IMR-90 (cell line): Measurements from ENCODE around the gene MTERF2. TPM values are rescaled to one million over a fixed set of nuclear protein-coding genes. Genes with fewer than 3 reads are reported as not detected.

Experiments
- ATAC-seq: fragments of 200-7000 bp; cut with Tn5 transposase; 2 replicates; pipeline ENCODE4 v1.9.1; 2020; ENCODE audit warnings: low read depth, mild to moderate bottlenecking, moderate library complexity
- BruUV-seq: library from RNA; stranded (reverse); fragments of 400-500 nt; replicated peaks from 2 replicates; lab custom pipeline; 2021; lab: Mats Ljungman, UMichigan
- CTCF ChIA-PET: fragments of 300-600 bp; formaldehyde crosslinking; extraction: SDS; loops from one replicate; lab custom pipeline; 2021; ENCODE audit warnings: antibody characterized with exemption; lab: Yijun Ruan, JAX
- POLR2A ChIA-PET: fragments of 300-600 bp; sonication (Branson Sonifier 250); formaldehyde crosslinking; loops from one replicate; lab custom pipeline; 2022; ENCODE audit warnings: antibody characterized with exemption; ENCODE audit not compliant: unreplicated experiment; lab: Charles Lee
- DNase-seq: peaks from one replicate; pipeline ENCODE4 v3.0.0; 2013
- H2AFZ ChIP-seq: replicated peaks from 2 replicates; pipeline ENCODE3; 2013; ENCODE audit warnings: low read length, mild to moderate bottlenecking; ENCODE audit not compliant: poor library complexity
- H2AK5ac ChIP-seq: 2 replicates; pipeline ENCODE4 v1.6.1; 2013; ENCODE audit warnings: low read depth, low read length, inconsistent platforms
- H2AK9ac ChIP-seq: replicated peaks from 2 replicates; pipeline ENCODE3; 2013; ENCODE audit warnings: mild to moderate bottlenecking, low read depth, low read length, moderate library complexity; ENCODE audit not compliant: poor library complexity
- H2BK120ac ChIP-seq: 2 replicates; pipeline ENCODE4 v1.6.1; 2013; ENCODE audit warnings: low read depth, low read length, inconsistent platforms
- H2BK15ac ChIP-seq: 3 replicates; pipeline ENCODE4 v1.6.1; 2013; ENCODE audit warnings: low read depth, low read length, inconsistent platforms
- H2BK20ac ChIP-seq: 2 replicates; pipeline ENCODE4 v1.6.1; 2013; ENCODE audit warnings: low read depth, mild to moderate bottlenecking, inconsistent platforms, low read length, moderate library complexity
- H2BK5ac ChIP-seq: 2 replicates; pipeline ENCODE4 v1.6.1; 2013; ENCODE audit warnings: mild to moderate bottlenecking, low read depth, low read length, inconsistent platforms; ENCODE audit not compliant: poor library complexity, severe bottlenecking
- H3K14ac ChIP-seq: replicated peaks from 2 replicates; pipeline ENCODE4 v1.6.1; 2013; ENCODE audit warnings: low read depth, low read length, inconsistent platforms
- H3K18ac ChIP-seq: 2 replicates; pipeline ENCODE4 v1.6.1; 2013; ENCODE audit warnings: low read depth, low read length, control low read depth
- H3K23ac ChIP-seq: 2 replicates; pipeline ENCODE4 v1.6.1; 2013; ENCODE audit warnings: low read depth, low read length, inconsistent platforms
- H3K27ac ChIP-seq: 2 replicates; pipeline ENCODE4 v1.5.1; 2013; ENCODE audit warnings: mild to moderate bottlenecking, control low read depth, low read length; ENCODE audit not compliant: insufficient read depth
- H3K27me3 ChIP-seq: 2 replicates; pipeline ENCODE4 v1.6.1; 2013; ENCODE audit warnings: low read length; ENCODE audit not compliant: control insufficient read depth, insufficient read depth
- H3K36me3 ChIP-seq: 2 replicates; pipeline ENCODE4 v1.6.1; 2013; ENCODE audit warnings: low read length, mixed read lengths; ENCODE audit not compliant: control insufficient read depth, insufficient read depth
- H3K4ac ChIP-seq: 2 replicates; pipeline ENCODE4 v1.6.1; 2013; ENCODE audit warnings: low read depth, low read length, inconsistent platforms
- H3K4me1 ChIP-seq: 2 replicates; pipeline ENCODE4 v1.6.1; 2013; ENCODE audit warnings: low read length, mixed read lengths; ENCODE audit not compliant: control insufficient read depth, insufficient read depth
- H3K4me2 ChIP-seq: 2 replicates; pipeline ENCODE4 v1.6.1; 2013; ENCODE audit warnings: low read depth, mild to moderate bottlenecking, control low read depth, low read length, moderate library complexity
- H3K4me3 ChIP-seq: 2 replicates; pipeline ENCODE4 v1.5.1; 2013; ENCODE audit warnings: low read depth, mild to moderate bottlenecking, control low read depth, low read length, moderate library complexity; ENCODE audit not compliant: insufficient read depth
- H3K56ac ChIP-seq: 2 replicates; pipeline ENCODE4 v1.6.1; 2013; ENCODE audit warnings: low read length, inconsistent platforms; ENCODE audit not compliant: insufficient read depth; ENCODE audit errors: extremely low read depth
- H3K79me1 ChIP-seq, 2 experiments: 2 replicates each; pipeline ENCODE4 v1.6.1; 2013; ENCODE audit warnings: low read length in 2 of 2, inconsistent platforms in 1 of 2, low read depth in 1 of 2
- H3K9ac ChIP-seq: 2 replicates; pipeline ENCODE4 v1.6.1; 2013; ENCODE audit warnings: low read depth, low read length, control low read depth
- H3K9me1 ChIP-seq: 2 replicates; pipeline ENCODE4 v1.6.1; 2013; ENCODE audit warnings: low read length, inconsistent platforms; ENCODE audit not compliant: insufficient read depth
- H3K9me3 ChIP-seq: 2 replicates; pipeline ENCODE4 v1.6.1; 2013; ENCODE audit warnings: low read length; ENCODE audit not compliant: control insufficient read depth, insufficient read depth
- H4K20me1 ChIP-seq: 2 replicates; pipeline ENCODE4 v1.6.1; 2013; ENCODE audit warnings: low read length, inconsistent platforms; ENCODE audit not compliant: insufficient read depth
- H4K5ac ChIP-seq: 2 replicates; pipeline ENCODE4 v1.6.1; 2013; ENCODE audit warnings: mild to moderate bottlenecking, low read depth, low read length, control low read depth
- H4K8ac ChIP-seq, 2 experiments: 2 replicates each; pipeline ENCODE4 v1.6.1; 2013; ENCODE audit warnings: low read depth in 2 of 2, low read length in 2 of 2, control low read depth in 1 of 2, inconsistent platforms in 1 of 2
- H4K91ac ChIP-seq: 2 replicates; pipeline ENCODE4 v1.6.1; 2013; ENCODE audit warnings: low read depth, low read length, inconsistent platforms; ENCODE audit not compliant: insufficient read depth
- CHD1 ChIP-seq: IDR thresholded peaks from 2 replicates; pipeline ENCODE4 v1.6.1; 2012; ENCODE audit warnings: low read depth, low read length, improper control_type of control experiment
- ELK1 ChIP-seq: fragments of 150-350 bp; IDR thresholded peaks from 2 replicates; pipeline ENCODE4 v1.6.1; 2016; ENCODE audit warnings: low read depth, mild to moderate bottlenecking, low read length, moderate library complexity, borderline replicate concordance
- RCOR1 ChIP-seq: IDR thresholded peaks from 2 replicates; pipeline ENCODE4 v1.6.1; 2012; ENCODE audit warnings: mild to moderate bottlenecking, low read length, improper control_type of control experiment; ENCODE audit not compliant: insufficient replicate concordance
- RFX5 ChIP-seq: IDR thresholded peaks from 2 replicates; pipeline ENCODE4 v1.8.0; 2012; ENCODE audit warnings: low read depth, mild to moderate bottlenecking, low read length, moderate library complexity
- USF2 ChIP-seq: fragments of 150-350 bp; IDR thresholded peaks from 2 replicates; pipeline ENCODE4 v1.6.1; 2017; ENCODE audit warnings: mild to moderate bottlenecking, antibody characterized with exemption, low read length, low read depth
- dilution Hi-C: fragments of 300-500 bp; cut with HindIII; formaldehyde crosslinking; loops from one replicate; pipeline ENCODE4 v1.14.3; 2018; ENCODE audit warnings: low sequenced_read_pairs; ENCODE audit not compliant: unreplicated experiment
- in situ Hi-C: fragments of 300-500 bp; cut with MboI; formaldehyde crosslinking; loops from 3 replicates; pipeline ENCODE4 v1.14.3; 2019; ENCODE audit warnings: low sequenced_read_pairs, inconsistent platforms, mixed read lengths
- intact Hi-C: fragments of 100-400 bp; cut with micrococcal nuclease; formaldehyde crosslinking; loops from 2 replicates; pipeline ENCODE4 v1.10.0; 2022
- polyA plus RNA-seq, 3 experiments: library from polyadenylated mRNA; depleted of rRNA; stranded (reverse); fragments of >200 nt; gene quantifications; 2 replicates each; pipeline ENCODE4 v1.2.3, GENCODE V29; 2012; ENCODE audit warnings: low replicate concordance in 1 of 3
- total RNA-seq: library from RNA; depleted of rRNA; stranded (reverse); fragments of >200 nt; gene quantifications from 2 replicates; pipeline ENCODE4 v1.2.3, GENCODE V29; 2012

The MTERF2 gene
- total and polyA plus RNA-seq, 2 of the 4 experiments (the other 2 are of a cell fraction): 3.0 to 3.8 TPM

GRCh38 chr12:106973545-106973944, 13.4 kb downstream of the MTERF2 start:
- CTCF ChIA-PET: no interaction called here
- Histone ChIP-seq H2AFZ (no peak overlapping the region), H2AK5ac (no peak overlapping the region), H3K4me2 (no peak overlapping the region), H3K4me1 (peaks cover 5% of the 10 kb centered on the region), H4K8ac (no peak overlapping the region), H2BK5ac (no peak overlapping the region), H3K56ac (no peak overlapping the region), H3K27ac (no peak overlapping the region), H2BK120ac (no peak overlapping the region), H4K20me1 (peaks cover 53% of the 10 kb centered on the region), H2BK15ac (no peak overlapping the region), H3K4ac (no peak overlapping the region), H4K91ac (no peak overlapping the region), H3K23ac (no peak overlapping the region), H3K27me3 (no peaks in the 10 kb centered on the region), H3K4me3 (no peak overlapping the region), H3K36me3 (peaks cover 16% of the 10 kb centered on the region), H2AK9ac (no peak overlapping the region), H3K9me3 (no peaks in the 10 kb centered on the region), H3K9me1 (peaks cover 14% of the 10 kb centered on the region), H3K14ac (no peak overlapping the region), H4K5ac (no peak overlapping the region), H3K18ac (no peak overlapping the region), H2BK20ac (no peak overlapping the region), H3K79me1 (peaks cover 14 to 48% of the 10 kb centered on the region in 2 experiments), H3K9ac (no peak overlapping the region)
- dilution Hi-C loops: no loop called here
- in situ Hi-C loops: no loop called here
- DNase-seq: no peak
- no peak for ATAC-seq
- POLR2A ChIA-PET: no interaction called here
- TF ChIP-seq RFX5: no peak
- no peak for TF ChIP-seq ELK1
- no peak for TF ChIP-seq RCOR1
- no peak for TF ChIP-seq CHD1
- TF ChIP-seq USF2: no peak
- intact Hi-C loops: loop anchor here (2.0 kb wide), 1 partner anchor 15 kb away; no protein-coding TSS in a partner anchor
- BruUV-seq: no TSS peak
